ENCODE measurements around the gene MTMR10. TPM values are rescaled to one million over a fixed set of nuclear protein-coding genes. Genes with fewer than 3 reads are reported as not detected.

The MTMR10 gene
- total RNA-seq, 1 experiment from 2014 or later, result 23.2 TPM

- H3K27me3 ChIP-seq (ENCODE audit: insufficient read depth, low read length), result no peaks in the 10 kb centered on the region
- H3K27ac Mint-ChIP-seq, result no peak overlapping the region
- no peak overlapping the region for H2BK15ac ChIP-seq (ENCODE audit: low read depth, low read length)
- H2BK12ac ChIP-seq (ENCODE audit: insufficient read length, low read depth, low read length), result no peak overlapping the region
- H3K27ac ChIP-seq (ENCODE audit: insufficient read length, low read depth, low read length), result no peak overlapping the region
- H3K4me1 ChIP-seq (ENCODE audit: insufficient read depth, low read length), result no peaks in the 10 kb centered on the region
- H3T11ph ChIP-seq (ENCODE audit: low read length), result no peak overlapping the region
- TF ChIP-seq CTCF (conservative IDR thresholded peaks at IDR 0.05), result no peak
- H3K4me3 Mint-ChIP-seq, result no peak overlapping the region
- no CpG with 5 or more reads among the region's 3 CpGs for WGBS (ENCODE audit: extremely low coverage, insufficient read length, low lambda C conversion rate)
- no peak overlapping the region for H4K5ac ChIP-seq (ENCODE audit: insufficient read length, low read depth, low read length)
- no peak overlapping the region for H3K23ac ChIP-seq (ENCODE audit: insufficient read length, low read depth, low read length)
- H3K4me1 Mint-ChIP-seq, result peaks cover 0 to 8% of the 10 kb centered on the region in 2 experiments; a peak in 1 of 4 replicates
- H3K79me2 ChIP-seq (ENCODE audit: insufficient read depth, low read length), result no peaks in the 10 kb centered on the region
- H2BK120ac ChIP-seq (ENCODE audit: low read depth, low read length, poor library complexity, severe bottlenecking), result no peak overlapping the region
- no peak overlapping the region for H2BK20ac ChIP-seq (ENCODE audit: low read depth, low read length, poor library complexity, severe bottlenecking)
- H3K4ac ChIP-seq (ENCODE audit: low read depth, low read length), result no peak overlapping the region
- H3K9me3 Mint-ChIP-seq, result no peaks in the 10 kb centered on the region
- H2AK5ac ChIP-seq (ENCODE audit: insufficient read length, low read length), result no peak overlapping the region
- H2AFZ ChIP-seq (ENCODE audit: low read length), result no peak overlapping the region
- H3K36me3 Mint-ChIP-seq (ENCODE audit: insufficient read depth in 1 of 3, low read depth in 3 of 3), result peaks cover 1 to 24% (median 8%) of the 10 kb centered on the region in 3 experiments; a peak in 3 of 7 replicates
- no peaks in the 10 kb centered on the region for H3K9me3 ChIP-seq (ENCODE audit: control insufficient read depth, low read depth, low read length)
- no peak for DNase-seq
- H4K20me1 ChIP-seq (ENCODE audit: control insufficient read depth, insufficient read depth, insufficient read length), result no peaks in the 10 kb centered on the region
- H3K14ac ChIP-seq (ENCODE audit: insufficient read depth, low read length), result no peak overlapping the region
- H3K18ac ChIP-seq (ENCODE audit: insufficient read length, low read depth, low read length), result no peak overlapping the region
- H3K79me1 ChIP-seq (ENCODE audit: insufficient read depth, low read depth, low read length, poor library complexity, severe bottlenecking), result no peaks in the 10 kb centered on the region
- H3K23me2 ChIP-seq (ENCODE audit: insufficient read length, low read depth, low read length, poor library complexity, severe bottlenecking), result no peaks in the 10 kb centered on the region
- no peak overlapping the region for H3K4me2 ChIP-seq (ENCODE audit: insufficient read depth, insufficient read length, low read length)
- no peak overlapping the region for H4K8ac ChIP-seq (replicated peaks; ENCODE audit: insufficient read length, low read depth, low read length)
- no peak overlapping the region for H4K91ac ChIP-seq (ENCODE audit: insufficient read length, low read depth, low read length)
- no peak overlapping the region for H3K9ac ChIP-seq (ENCODE audit: extremely low read depth, insufficient read length, low read length)
- no peak overlapping the region for H2BK5ac ChIP-seq (ENCODE audit: insufficient read length, low read length)
- H3K56ac ChIP-seq (ENCODE audit: insufficient read length, low read depth, low read length), result no peak overlapping the region
- H3K27me3 Mint-ChIP-seq (ENCODE audit: low read depth), result no peaks in the 10 kb centered on the region
These were observed 7.3 kb downstream of the MTMR10 start for GRCh38 chr15:30984118-30984517.

Data from H9 (cell line).